Esophagus squamous epithelium (tissue), 4 donors: ENCODE data around the gene C10orf95.

ENCODE experiments used
- CTCF ChIP-seq, 6 experiments: fragments of 450-650 bp in 4 of 6; fragments of 200-600 bp in 2 of 6; sonication (generic) in 2 of 6; IDR thresholded peaks; one replicate each; pipeline ENCODE4 v1.5.1; 2016 to 2019; ENCODE audit warnings: antibody characterized with exemption in 6 of 6, mild to moderate bottlenecking in 4 of 6, moderate library complexity in 4 of 6
- POLR2A ChIP-seq, 4 donors: fragments of 450-650 bp; IDR thresholded peaks; one replicate each; pipeline ENCODE4 v1.6.1; 2017; ENCODE audit warnings: antibody characterized with exemption in 4 of 4, mild to moderate bottlenecking in 4 of 4, moderate library complexity in 3 of 4

- TF ChIP-seq CTCF (IDR thresholded peaks at IDR 0.05) (no peak), POLR2A (IDR thresholded peaks at IDR 0.05) (no peak)
These were observed 32.6 kb downstream of the C10orf95 start, which contains the start of gene PSD for GRCh38 chr10:102418622-102419268.
